Spinal cord (tissue), 10 donors: ENCODE data around the gene TASP1. TPM values are rescaled to one million over a fixed set of nuclear protein-coding genes. Genes with fewer than 3 reads are reported as not detected.
A peak's percentile ranks its signal among the peaks of the same experiment; 100 is the strongest.
"Not testable (repeated sequence)": the region's sequence is repeated elsewhere in the genome, so short reads cannot be mapped to it uniquely, and the experiment has no call there.

Experiments used
- DNase-seq, 6 donors: peaks; one replicate each; pipeline versions ENCODE4 v3.0.0 to v3.0.0-alpha.2; 2013 to 2015; ENCODE audit warnings: low spot score in 6 of 6, low read depth in 4 of 6
- H3K27ac ChIP-seq: one replicate; pipeline ENCODE4 v1.5.1; 2013; ENCODE audit warnings: low read depth, low read length, control low read depth
- H3K27me3 ChIP-seq: one replicate; pipeline ENCODE4 v1.6.1; 2013; ENCODE audit warnings: low read length; ENCODE audit not compliant: control insufficient read depth, insufficient read depth
- H3K36me3 ChIP-seq: one replicate; pipeline ENCODE4 v1.6.1; 2013; ENCODE audit warnings: low read length; ENCODE audit not compliant: control insufficient read depth, insufficient read depth
- H3K4me1 ChIP-seq: one replicate; pipeline ENCODE4 v1.6.1; 2013; ENCODE audit warnings: low read length; ENCODE audit not compliant: control insufficient read depth, insufficient read depth
- H3K4me3 ChIP-seq: one replicate; pipeline ENCODE4 v1.5.1; 2013; ENCODE audit warnings: low read depth, low read length, control low read depth
- H3K9me3 ChIP-seq: one replicate; pipeline ENCODE4 v1.6.1; 2013; ENCODE audit warnings: low read length; ENCODE audit not compliant: control insufficient read depth, insufficient read depth
- WGBS: methylation state at CpG from one replicate; pipeline ENCODE4 v1.1.5; 2013; ENCODE audit warnings: missing lambda C conversion rate; ENCODE audit not compliant: insufficient coverage; 5-methylcytosine and 5-hydroxymethylcytosine counted together
- polyA plus RNA-seq, 2 donors: library from polyadenylated mRNA; unstranded; fragments of 120-200 nt; gene quantifications; one replicate each; pipeline ENCODE4 v1.2.1, GENCODE V29; 2013; ENCODE audit not compliant: insufficient read length in 2 of 2
- total RNA-seq, 2 donors: library from RNA; depleted of rRNA in 1 of 2; stranded (reverse); fragments of 120-200 nt in 1 of 2; fragments of >200 nt in 1 of 2; gene quantifications; one replicate each; pipeline versions ENCODE4 v1.2.3 to v1.2.4, GENCODE V29; 2013 to 2014
- donor health status: healthy.

The TASP1 gene
- total and polyA plus RNA-seq, 4 donors, result 8.9 to 20.4 (median 14.5) TPM

DNA sequence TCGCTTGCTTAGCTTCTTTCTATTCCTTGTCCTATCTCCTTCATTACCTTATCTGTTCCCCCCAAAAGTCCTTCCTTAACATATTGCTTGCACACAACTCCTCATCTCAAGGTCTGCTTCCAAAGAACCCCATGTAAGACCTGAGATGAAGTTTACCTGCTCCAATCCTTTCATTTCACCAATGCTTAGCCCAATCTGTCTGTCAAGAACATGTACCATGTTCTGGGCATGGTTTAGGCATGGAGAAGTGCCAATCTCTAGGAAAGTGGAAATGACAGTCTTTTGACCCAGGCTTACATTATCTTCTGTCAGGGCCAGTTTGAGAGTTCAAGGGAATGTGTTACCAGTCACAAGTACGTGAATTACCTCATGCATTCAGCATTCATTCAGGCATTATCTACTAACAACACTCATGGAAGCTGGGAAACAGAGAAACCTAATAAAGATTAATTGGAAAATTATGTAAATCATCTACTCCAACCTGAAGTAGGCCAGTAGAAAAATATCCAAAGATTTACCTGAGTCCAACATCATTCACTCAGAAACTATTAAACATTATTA, 15.8 kb upstream of the TASP1 start:
- no peaks in the 10 kb centered on the region for H3K27me3 ChIP-seq
- H3K4me3 ChIP-seq, result no peak overlapping the region
- no peaks in the 10 kb centered on the region for H3K36me3 ChIP-seq
- WGBS, result no CpG with 5 or more reads among the region's 2 CpGs
- no peak overlapping the region for H3K27ac ChIP-seq
- H3K4me1 ChIP-seq, result peaks cover 5% of the 10 kb centered on the region
- DNase-seq, result no peak
- H3K9me3 ChIP-seq, result no peaks in the 10 kb centered on the region

DNA sequence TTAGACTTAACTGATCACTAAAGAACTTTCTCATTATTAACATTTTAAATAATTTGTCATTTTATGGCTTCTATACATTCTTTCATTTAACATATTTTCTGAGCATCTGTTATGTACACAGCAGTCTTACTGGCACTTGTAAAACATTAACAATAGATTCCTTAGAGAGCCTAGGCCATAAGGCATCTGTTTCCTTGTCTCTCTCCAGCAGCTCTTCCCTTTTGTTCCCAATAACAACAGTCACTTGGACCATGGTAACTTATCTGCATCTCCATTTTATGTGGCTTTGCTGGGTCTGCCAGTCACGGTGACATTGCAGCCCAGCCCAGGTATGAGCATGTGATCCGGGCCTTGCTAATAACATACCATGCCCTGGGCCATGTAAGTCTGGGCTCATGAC, 11.7 kb upstream of the TASP1 start:
- no peaks in the 10 kb centered on the region for H3K9me3 ChIP-seq
- 18% methylated on average over 1 of the region's 2 CpGs for WGBS
- no peak overlapping the region for H3K4me3 ChIP-seq
- H3K36me3 ChIP-seq, result no peaks in the 10 kb centered on the region
- H3K27ac ChIP-seq, result no peak overlapping the region
- no peaks in the 10 kb centered on the region for H3K27me3 ChIP-seq
- no peak for DNase-seq
- peaks cover 9% of the 10 kb centered on the region for H3K4me1 ChIP-seq

DNA sequence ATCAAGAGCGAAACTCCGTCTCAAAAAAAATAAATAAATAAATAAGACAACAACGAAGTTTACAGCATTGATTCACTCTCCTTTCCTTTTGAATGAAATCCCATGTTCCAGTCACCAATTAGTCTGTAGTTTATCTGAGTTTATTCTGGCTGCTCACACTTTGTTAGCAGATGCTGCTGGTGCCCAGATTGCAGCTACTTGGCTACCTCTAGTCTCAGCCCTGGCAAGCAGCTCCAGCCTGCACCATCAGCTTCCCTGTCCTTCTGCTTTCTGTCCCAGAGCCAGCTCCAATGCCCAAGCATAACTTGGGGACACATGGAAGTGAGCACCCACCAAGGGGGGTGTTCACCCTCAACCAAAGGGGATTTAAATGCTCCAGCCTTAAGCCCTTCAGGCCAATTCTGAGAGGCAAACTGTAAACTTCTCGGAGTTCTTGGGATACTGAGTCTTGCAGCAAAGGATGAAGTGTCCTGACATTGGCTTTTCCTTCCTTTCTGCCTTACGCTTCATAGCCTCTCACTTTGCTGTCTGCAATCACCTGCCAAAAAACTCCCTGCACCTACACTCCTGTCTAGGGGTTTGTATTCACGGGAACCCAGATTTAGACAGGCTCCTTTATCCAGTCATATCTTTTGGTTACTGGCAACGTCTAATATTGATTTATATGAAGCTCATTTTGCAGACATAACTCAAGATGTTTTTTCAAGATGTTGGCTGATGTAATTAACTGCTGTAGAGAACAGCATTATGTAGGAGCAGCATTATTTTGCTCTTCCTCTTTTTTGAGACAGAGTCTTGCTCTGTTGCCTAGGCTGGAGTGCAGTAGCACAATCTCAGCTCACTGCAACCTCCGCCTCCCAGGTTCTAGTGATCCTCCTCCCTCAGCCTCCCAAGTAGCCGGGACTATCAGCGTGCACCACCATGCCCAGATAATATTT, 9.8 kb upstream of the TASP1 start:
- DNase-seq, result peak in 2 of 6 donors; percentile 35 to 86
- Histone ChIP-seq H3K27me3 (peaks cover 2% of the 10 kb centered on the region), H3K4me3 (no peak overlapping the region), H3K9me3 (no peaks in the 10 kb centered on the region), H3K36me3 (no peaks in the 10 kb centered on the region), H3K27ac (no peak overlapping the region), H3K4me1 (peaks cover 9% of the 10 kb centered on the region)
- 96% methylated on average over 3 of the region's 10 CpGs for WGBS

DNA sequence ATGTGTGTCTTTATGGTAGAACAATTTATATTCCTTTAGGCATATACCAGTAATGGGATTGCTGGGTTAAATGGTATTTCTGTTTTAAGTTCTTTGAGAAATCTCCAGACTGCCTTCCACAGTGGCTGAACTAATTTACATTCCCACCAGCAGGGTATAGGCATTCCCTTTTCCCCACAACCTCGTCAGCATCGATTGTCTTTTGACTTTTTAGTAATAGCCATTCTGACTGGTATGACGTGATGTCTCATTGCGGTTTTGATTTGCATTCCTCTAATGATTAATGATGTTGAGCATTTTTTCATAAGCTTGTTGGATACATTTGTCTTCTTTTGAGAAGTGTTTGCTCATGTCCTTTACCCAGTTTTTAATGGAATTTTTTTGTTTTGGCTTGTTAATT, 5.3 kb upstream of the TASP1 start:
- Histone ChIP-seq H3K36me3 (no peaks in the 10 kb centered on the region), H3K27ac (no peak overlapping the region), H3K4me1 (peaks cover 3% of the 10 kb centered on the region), H3K27me3 (peaks cover 2% of the 10 kb centered on the region), H3K9me3 (no peaks in the 10 kb centered on the region), H3K4me3 (no peak overlapping the region)
- no CpG with 5 or more reads among the region's 4 CpGs for WGBS
- no peak for DNase-seq

DNA sequence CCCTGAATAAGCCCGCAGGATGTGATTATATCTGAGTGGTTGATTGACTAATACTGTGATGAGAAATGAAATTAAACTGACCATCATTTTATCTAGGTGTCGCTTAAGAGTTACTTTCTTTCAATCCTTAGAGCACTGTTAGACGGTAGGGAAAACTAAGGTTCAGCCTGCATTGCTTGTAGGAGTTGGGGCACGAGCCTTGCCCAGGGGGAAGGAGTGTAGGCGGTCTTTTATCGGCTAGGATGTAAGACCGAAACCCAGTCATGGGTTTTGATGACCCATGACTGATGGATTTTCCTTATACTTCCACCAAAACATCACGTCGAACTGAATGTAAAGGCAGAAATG, 392 bp upstream of the TASP1 start:
- Histone ChIP-seq H3K9me3 (no peaks in the 10 kb centered on the region), H3K4me3 (peak overlapping the region; percentile 98), H3K27ac (peak overlapping the region; percentile 87), H3K4me1 (no peaks in the 10 kb centered on the region), H3K27me3 (no peaks in the 10 kb centered on the region), H3K36me3 (no peaks in the 10 kb centered on the region)
- 0% methylated on average over 1 of the region's 9 CpGs for WGBS
- DNase-seq, result no peak

DNA sequence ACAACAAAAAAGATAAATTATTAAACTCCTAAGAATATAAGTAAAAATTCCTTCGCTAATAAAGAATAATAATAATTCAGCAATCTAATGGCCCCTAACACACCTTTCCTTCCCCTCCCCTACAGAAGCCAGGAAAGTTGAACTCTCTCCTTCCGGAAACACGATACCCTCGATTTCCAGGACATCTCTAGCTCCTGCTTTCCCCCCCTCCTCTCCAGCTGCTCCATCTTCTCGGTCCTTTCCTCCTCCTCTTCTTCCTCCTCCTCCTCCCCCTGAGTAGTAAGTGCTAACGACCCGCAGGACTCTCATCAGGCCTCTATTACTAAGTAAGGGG, 603 bp downstream of the TASP1 start:
- 0% methylated on average over 6 of the region's 7 CpGs for WGBS
- no peaks in the 10 kb centered on the region for H3K27me3 ChIP-seq
- peak overlapping the region; percentile 98 for H3K4me3 ChIP-seq
- H3K9me3 ChIP-seq, result no peaks in the 10 kb centered on the region
- H3K27ac ChIP-seq, result peak overlapping the region; percentile 87
- no peaks in the 10 kb centered on the region for H3K36me3 ChIP-seq
- H3K4me1 ChIP-seq, result no peaks in the 10 kb centered on the region
- DNase-seq, result peak in 1 of 6 donors; percentile 2

DNA sequence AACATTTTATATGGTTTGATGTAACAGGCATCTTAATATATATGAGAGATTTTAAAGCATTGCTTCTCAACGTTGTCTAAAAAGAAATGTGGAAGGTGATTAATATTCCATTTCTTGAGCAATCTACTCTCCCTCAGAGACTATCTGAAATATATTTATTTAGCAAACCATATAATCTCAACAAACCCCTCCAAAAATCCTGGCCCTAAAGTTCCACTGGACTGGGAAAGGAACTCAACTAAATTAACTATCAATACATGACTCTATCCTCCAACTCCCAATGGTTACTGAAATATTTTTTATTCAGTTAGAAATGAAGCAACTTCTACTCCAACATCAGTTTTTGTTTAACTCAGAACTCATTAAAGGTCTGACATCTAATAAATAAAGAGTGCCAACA, 6.3 kb downstream of the TASP1 start:
- Histone ChIP-seq H3K36me3 (peaks cover 4% of the 10 kb centered on the region), H3K27ac (no peak overlapping the region), H3K4me1 (no peaks in the 10 kb centered on the region), H3K4me3 (no peak overlapping the region), H3K27me3 (no peaks in the 10 kb centered on the region), H3K9me3 (no peaks in the 10 kb centered on the region)
- no CpG with 5 or more reads among the region's 1 CpG for WGBS
- DNase-seq, result no peak

DNA sequence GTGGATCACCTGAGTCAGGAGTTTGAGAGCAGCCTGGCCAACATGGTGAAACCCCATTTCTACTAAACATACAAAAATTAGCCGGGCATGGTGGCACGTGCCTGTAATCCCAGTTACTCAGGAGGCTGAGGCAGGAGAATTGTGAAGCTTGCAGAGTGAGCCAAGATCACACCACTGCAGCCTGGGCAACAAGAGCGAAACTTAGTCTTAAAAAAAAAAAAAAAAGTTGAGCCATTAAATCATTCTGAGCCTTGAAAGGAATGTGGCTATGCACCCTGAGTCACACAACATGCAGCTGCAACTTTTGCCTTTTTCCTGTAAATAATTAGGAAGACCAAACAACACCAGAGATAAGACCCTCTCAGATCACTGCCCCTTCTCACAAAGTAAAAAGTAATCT, 11.2 kb downstream of the TASP1 start:
- H3K27me3 ChIP-seq, H3K4me1 ChIP-seq, H3K36me3 ChIP-seq, H3K4me3 ChIP-seq, H3K27ac ChIP-seq, H3K9me3 ChIP-seq, DNase-seq: not testable (repeated sequence)
- WGBS, result 52% methylated on average over 3 of the region's 3 CpGs

DNA sequence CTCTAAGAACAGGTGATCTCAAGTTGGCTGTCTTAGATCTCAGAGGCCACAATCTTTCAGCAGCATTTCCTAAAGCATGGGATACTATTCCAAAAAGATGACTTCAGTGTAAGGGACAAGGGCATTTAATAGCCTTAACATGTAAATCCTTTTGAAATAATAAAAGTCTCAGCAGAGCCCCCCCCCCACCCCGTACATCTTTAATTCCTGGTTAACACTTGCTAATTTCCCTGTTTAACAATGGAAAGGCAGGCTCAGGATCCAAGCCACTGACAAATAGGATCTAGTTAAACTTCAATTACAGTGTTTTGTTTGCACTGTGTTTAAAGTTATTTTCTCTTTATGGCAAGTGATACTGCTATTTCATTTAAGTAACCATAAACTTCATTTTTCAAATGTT, 12.0 kb downstream of the TASP1 start:
- H3K4me1 ChIP-seq, result no peaks in the 10 kb centered on the region
- H3K36me3 ChIP-seq, result peaks cover 4% of the 10 kb centered on the region
- no peak overlapping the region for H3K27ac ChIP-seq
- no peak for DNase-seq
- WGBS, result no CpG with 5 or more reads among the region's 1 CpG
- H3K9me3 ChIP-seq, result no peaks in the 10 kb centered on the region
- H3K27me3 ChIP-seq, result no peaks in the 10 kb centered on the region
- no peak overlapping the region for H3K4me3 ChIP-seq
